CD14-positive monocyte (primary cell): ENCODE results near the gene LGR5. TPM values are rescaled to one million over a fixed set of nuclear protein-coding genes. Genes with fewer than 3 reads are reported as not detected.

Experiments used
- DNase-seq, 3 donors: peaks; one replicate each; pipeline ENCODE4 v3.0.0-alpha.2; 2011 to 2022
- H2AFZ ChIP-seq: 2 replicates; pipeline ENCODE4 v1.6.0; 2012; ENCODE audit warnings: mild to moderate bottlenecking, low read depth, low read length, inconsistent platforms; ENCODE audit not compliant: insufficient read depth, poor library complexity, severe bottlenecking
- H3K27ac ChIP-seq, 2 donors: 1 replicate in 1 of 2; 2 replicates in 1 of 2; pipeline ENCODE4 v1.5.1; 2012 to 2013; ENCODE audit warnings: low read length in 2 of 2, control low read depth in 1 of 2, inconsistent platforms in 1 of 2, low read depth in 1 of 2, mild to moderate bottlenecking in 1 of 2
- H3K27me3 ChIP-seq, 2 donors: one replicate each; pipeline versions ENCODE4 v1.6.0 to v1.6.1; 2011 to 2013; ENCODE audit warnings: low read length in 2 of 2; ENCODE audit not compliant: control insufficient read depth in 2 of 2, insufficient read depth in 2 of 2
- H3K36me3 ChIP-seq, 2 donors: replicated peaks in 1 of 2; 1 replicate in 1 of 2; 2 replicates in 1 of 2; pipeline versions ENCODE4 v1.5.1 to v1.6.1; 2012 to 2013; ENCODE audit warnings: low read length in 2 of 2, control low read depth in 1 of 2, inconsistent platforms in 1 of 2, mild to moderate bottlenecking in 1 of 2; ENCODE audit not compliant: insufficient read depth in 2 of 2, control insufficient read depth in 1 of 2
- H3K4me1 ChIP-seq, 2 donors: 1 replicate in 1 of 2; 2 replicates in 1 of 2; pipeline versions ENCODE4 v1.5.1 to v1.6.1; 2012 to 2013; ENCODE audit warnings: low read length in 2 of 2, control low read depth in 1 of 2, inconsistent platforms in 1 of 2, mild to moderate bottlenecking in 1 of 2, moderate library complexity in 1 of 2; ENCODE audit not compliant: insufficient read depth in 2 of 2, control insufficient read depth in 1 of 2
- H3K4me2 ChIP-seq: replicated peaks from 2 replicates; pipeline ENCODE3; 2012; ENCODE audit warnings: low read length, moderate library complexity, mild to moderate bottlenecking; ENCODE audit not compliant: poor library complexity, severe bottlenecking; ENCODE audit errors: extremely low read depth
- H3K4me3 ChIP-seq, 3 experiments: fragments of 200-600 bp in 1 of 3; sonication (generic) in 1 of 3; replicated peaks in 1 of 3; 1 replicate in 2 of 3; 2 replicates in 1 of 3; pipeline ENCODE4 v1.5.1; 2011 to 2013; ENCODE audit warnings: low read length in 3 of 3, mild to moderate bottlenecking in 3 of 3, control low read depth in 2 of 3, low read depth in 2 of 3, inconsistent platforms in 1 of 3, moderate library complexity in 1 of 3
- H3K79me2 ChIP-seq: 2 replicates; pipeline ENCODE4 v1.6.0; 2012; ENCODE audit warnings: mild to moderate bottlenecking, control low read depth, inconsistent platforms, low read length, moderate library complexity; ENCODE audit not compliant: insufficient read depth
- H3K9ac ChIP-seq: 2 replicates; pipeline ENCODE4 v1.6.0; 2017; ENCODE audit warnings: low read length, mild to moderate bottlenecking; ENCODE audit not compliant: insufficient read depth, poor library complexity, severe bottlenecking
- H3K9me3 ChIP-seq, 2 donors: replicated peaks in 1 of 2; 1 replicate in 1 of 2; 2 replicates in 1 of 2; pipeline versions ENCODE4 v1.5.1 to v1.6.1; 2012 to 2013; ENCODE audit warnings: low read length in 2 of 2, control low read depth in 1 of 2; ENCODE audit not compliant: control insufficient read depth in 1 of 2, insufficient read depth in 1 of 2
- H4K20me1 ChIP-seq: 2 replicates; pipeline ENCODE4 v1.6.0; 2012; ENCODE audit warnings: mild to moderate bottlenecking, low read length, control low read depth, moderate library complexity; ENCODE audit not compliant: insufficient read depth
- H3K27ac Mint-ChIP-seq, 7 donors: one replicate each; pipeline ENCODE4 v1.8.0; 2020; ENCODE audit warnings: mild to moderate bottlenecking in 7 of 7, mixed read lengths in 7 of 7, moderate library complexity in 6 of 7, inconsistent platforms in 2 of 7
- H3K27me3 Mint-ChIP-seq, 3 donors: one replicate each; pipeline ENCODE4 v1.8.0; 2021 to 2022; ENCODE audit warnings: low read depth in 3 of 3, mild to moderate bottlenecking in 3 of 3, mixed read lengths in 3 of 3, moderate library complexity in 3 of 3, inconsistent platforms in 1 of 3
- H3K36me3 Mint-ChIP-seq, 2 donors: one replicate each; pipeline ENCODE4 v1.8.0; 2020; ENCODE audit warnings: mixed read lengths in 2 of 2, inconsistent platforms in 1 of 2, mild to moderate bottlenecking in 1 of 2
- H3K4me1 Mint-ChIP-seq: one replicate; pipeline ENCODE4 v1.8.0; 2020; ENCODE audit warnings: mild to moderate bottlenecking, mixed read lengths
- H3K4me3 Mint-ChIP-seq, 2 donors: one replicate each; pipeline ENCODE4 v1.8.0; 2020; ENCODE audit warnings: mild to moderate bottlenecking in 2 of 2, mixed read lengths in 2 of 2, moderate library complexity in 1 of 2
- H3K9me3 Mint-ChIP-seq, 7 donors: one replicate each; pipeline ENCODE4 v1.8.0; 2020 to 2022; ENCODE audit warnings: mixed read lengths in 7 of 7, mild to moderate bottlenecking in 6 of 7, moderate library complexity in 6 of 7, inconsistent platforms in 2 of 7
- WGBS: methylation state at CpG from one replicate; pipeline ENCODE4 v1.1.5; 2013; ENCODE audit warnings: missing lambda C conversion rate; ENCODE audit not compliant: insufficient coverage; 5-methylcytosine and 5-hydroxymethylcytosine counted together
- intact Hi-C, 2 donors: fragments of 100-400 bp; cut with micrococcal nuclease; formaldehyde crosslinking; loops; one replicate each; pipeline versions ENCODE4 v1.15.0 to v1.15.1; 2023
- polyA plus RNA-seq, 3 donors: library from polyadenylated mRNA; depleted of rRNA in 1 of 3; unstranded in 2 of 3; stranded (reverse) in 1 of 3; fragments of 300-500 nt in 2 of 3; fragments of >200 nt in 1 of 3; fragmentation: Illumina TruSeq in 2 of 3; gene quantifications; 1 replicate in 2 of 3; 2 replicates in 1 of 3; pipeline ENCODE4 v1.2.3, GENCODE V29; 2012 to 2021
- TF ChIP-seq, protein P1 (sequence below): fragments of 200-600 bp; IDR thresholded peaks from one replicate; pipeline ENCODE4 v1.8.0; 2022; ENCODE audit warnings: antibody characterized with exemption, mild to moderate bottlenecking

LGR5 gene
- polyA plus RNA-seq, 3 donors: not detected

DNA sequence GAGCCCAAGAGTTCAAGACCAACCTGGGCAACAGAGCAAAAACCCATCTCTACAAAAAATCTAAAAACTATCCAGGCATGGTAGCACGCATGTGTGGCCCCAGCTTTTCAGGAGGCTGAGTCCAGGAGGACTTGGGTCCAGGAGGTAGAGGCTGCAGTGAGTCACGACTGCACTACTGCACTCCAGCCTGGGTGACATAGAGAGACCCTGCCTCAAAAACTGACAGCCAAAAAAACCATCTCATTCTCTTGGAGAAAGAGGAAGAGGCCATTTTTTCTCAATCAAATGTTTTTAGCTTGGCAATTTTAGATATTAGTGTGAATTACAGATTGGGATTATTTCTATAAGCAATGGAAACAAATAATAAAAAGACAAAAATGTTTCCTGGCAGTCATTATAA, 185.9 kb downstream of the LGR5 start:
- Histone ChIP-seq H4K20me1 (peaks cover 89% of the 10 kb centered on the region), H3K27ac (no peak overlapping the region), H3K4me1 (peaks cover 0 to 9% of the 10 kb centered on the region in 2 donors), H2AFZ (no peak overlapping the region), H3K36me3 (peaks cover 94 to 99% of the 10 kb centered on the region in 2 donors), H3K9me3 (no peaks in the 10 kb centered on the region), H3K4me2 (no peak overlapping the region), H3K27me3 (no peaks in the 10 kb centered on the region), H3K9ac (no peak overlapping the region), H3K4me3 (no peak overlapping the region), H3K79me2 (peaks cover 18% of the 10 kb centered on the region)
- peaks cover 73 to 91% of the 10 kb centered on the region in 2 donors for H3K36me3 Mint-ChIP-seq
- peaks cover 0 to 3% (median 0%) of the 10 kb centered on the region in 3 donors for H3K27me3 Mint-ChIP-seq
- WGBS: no CpG with 5 or more reads among the region's 2 CpGs
- no peaks in the 10 kb centered on the region for H3K9me3 Mint-ChIP-seq
- TF ChIP-seq, protein P1, sequence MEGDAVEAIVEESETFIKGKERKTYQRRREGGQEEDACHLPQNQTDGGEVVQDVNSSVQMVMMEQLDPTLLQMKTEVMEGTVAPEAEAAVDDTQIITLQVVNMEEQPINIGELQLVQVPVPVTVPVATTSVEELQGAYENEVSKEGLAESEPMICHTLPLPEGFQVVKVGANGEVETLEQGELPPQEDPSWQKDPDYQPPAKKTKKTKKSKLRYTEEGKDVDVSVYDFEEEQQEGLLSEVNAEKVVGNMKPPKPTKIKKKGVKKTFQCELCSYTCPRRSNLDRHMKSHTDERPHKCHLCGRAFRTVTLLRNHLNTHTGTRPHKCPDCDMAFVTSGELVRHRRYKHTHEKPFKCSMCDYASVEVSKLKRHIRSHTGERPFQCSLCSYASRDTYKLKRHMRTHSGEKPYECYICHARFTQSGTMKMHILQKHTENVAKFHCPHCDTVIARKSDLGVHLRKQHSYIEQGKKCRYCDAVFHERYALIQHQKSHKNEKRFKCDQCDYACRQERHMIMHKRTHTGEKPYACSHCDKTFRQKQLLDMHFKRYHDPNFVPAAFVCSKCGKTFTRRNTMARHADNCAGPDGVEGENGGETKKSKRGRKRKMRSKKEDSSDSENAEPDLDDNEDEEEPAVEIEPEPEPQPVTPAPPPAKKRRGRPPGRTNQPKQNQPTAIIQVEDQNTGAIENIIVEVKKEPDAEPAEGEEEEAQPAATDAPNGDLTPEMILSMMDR: no peak
- no peak overlapping the region for H3K4me3 Mint-ChIP-seq
- peak overlapping the region in 2 of 7 donors; percentile 41 to 71 for H3K27ac Mint-ChIP-seq
- DNase-seq: no peak
- intact Hi-C loops: no loop called here
- H3K4me1 Mint-ChIP-seq: peaks cover 5% of the 10 kb centered on the region

DNA sequence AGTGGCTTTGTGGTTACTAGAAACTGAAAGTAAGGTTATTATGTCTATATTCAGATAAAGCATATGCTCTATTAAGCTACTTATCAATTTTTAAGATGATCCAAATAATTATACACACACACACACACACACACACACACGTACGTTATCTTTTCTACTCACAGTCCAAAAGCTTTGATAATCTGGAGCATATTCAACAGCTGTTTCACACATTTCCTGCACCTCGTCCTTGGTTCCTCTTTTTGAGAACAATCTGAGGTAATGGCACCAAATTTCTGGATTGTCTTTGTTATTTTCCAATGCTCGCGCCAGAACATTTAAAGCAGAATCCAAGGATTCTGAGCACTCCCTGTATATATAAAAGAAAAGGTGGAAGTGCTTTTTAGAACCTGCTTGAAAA, 186.5 kb downstream of the LGR5 start:
- H3K27ac ChIP-seq: peak overlapping the region in 1 of 2 donors; percentile 59
- peak overlapping the region in 1 of 3 experiments; percentile 28 for H3K4me3 ChIP-seq
- peaks cover 0 to 3% (median 0%) of the 10 kb centered on the region in 3 donors for H3K27me3 Mint-ChIP-seq
- H2AFZ ChIP-seq: no peak overlapping the region
- H3K27ac Mint-ChIP-seq: peak overlapping the region in 6 of 7 donors; percentile 0 to 66 (median 48)
- H4K20me1 ChIP-seq: peaks cover 88% of the 10 kb centered on the region
- WGBS: 0% methylated on average over 1 of the region's 5 CpGs
- H3K9me3 Mint-ChIP-seq: no peaks in the 10 kb centered on the region
- H3K36me3 Mint-ChIP-seq: peaks cover 72 to 91% of the 10 kb centered on the region in 2 donors
- no peaks in the 10 kb centered on the region for H3K27me3 ChIP-seq
- TF ChIP-seq, protein P1: no peak
- intact Hi-C loops: no loop called here
- H3K36me3 ChIP-seq: peaks cover 94 to 99% of the 10 kb centered on the region in 2 donors
- H3K9ac ChIP-seq: no peak overlapping the region
- H3K4me1 ChIP-seq: peaks cover 0 to 9% of the 10 kb centered on the region in 2 donors
- no peaks in the 10 kb centered on the region for H3K9me3 ChIP-seq
- no peak overlapping the region for H3K4me3 Mint-ChIP-seq
- peak overlapping the region; percentile 34 for H3K4me2 ChIP-seq
- peaks cover 18% of the 10 kb centered on the region for H3K79me2 ChIP-seq
- DNase-seq: peak; percentile 10 to 36 (median 19)
- peaks cover 5% of the 10 kb centered on the region for H3K4me1 Mint-ChIP-seq
